ENCODE measurements around the gene GYPE.
"Not testable (repeated sequence)": the region's sequence is repeated elsewhere in the genome, so short reads cannot be mapped to it uniquely, and the experiment has no call there.

Gene GYPE

GRCh38 chr4:143858456-143858855, 46.9 kb downstream of the GYPE start:
- Mint-ChIP-seq H3K27me3 (ENCODE audit: low read depth, poor library complexity) (peaks cover 3% of the 10 kb centered on the region), H3K27ac (no peak overlapping the region), H3K4me1 (peaks cover 8% of the 10 kb centered on the region), H3K4me3 (no peak overlapping the region), H3K36me3 (ENCODE audit: low read depth) (no peaks in the 10 kb centered on the region), H3K9me3 (no peaks in the 10 kb centered on the region)
- no peak for TF ChIP-seq CTCF (IDR thresholded peaks at IDR 0.05)
- DNase-seq, result no peak

GRCh38 chr4:143857391-143858336, 47.7 kb downstream of the GYPE start:
- H3K4me1 Mint-ChIP-seq; H3K9me3 Mint-ChIP-seq; H3K27ac Mint-ChIP-seq; DNase-seq; H3K4me3 Mint-ChIP-seq; H3K36me3 Mint-ChIP-seq (ENCODE audit: low read depth); H3K27me3 Mint-ChIP-seq (ENCODE audit: low read depth, poor library complexity): not testable (repeated sequence)

- H3K4me3 Mint-ChIP-seq; DNase-seq; H3K27ac Mint-ChIP-seq; H3K36me3 Mint-ChIP-seq (ENCODE audit: low read depth); H3K27me3 Mint-ChIP-seq (ENCODE audit: low read depth, poor library complexity); H3K9me3 Mint-ChIP-seq; H3K4me1 Mint-ChIP-seq: not testable (repeated sequence)
Observed at GRCh38 chr4:143856017-143856557, 49.3 kb downstream of the GYPE start.

- H3K27ac Mint-ChIP-seq; H3K9me3 Mint-ChIP-seq; H3K36me3 Mint-ChIP-seq (ENCODE audit: low read depth); H3K27me3 Mint-ChIP-seq (ENCODE audit: low read depth, poor library complexity); DNase-seq; H3K4me1 Mint-ChIP-seq; H3K4me3 Mint-ChIP-seq: not testable (repeated sequence)
Observed at GRCh38 chr4:143854645-143855044, 50.7 kb downstream of the GYPE start.

- not testable (repeated sequence) for H3K4me1 Mint-ChIP-seq; H3K27me3 Mint-ChIP-seq (ENCODE audit: low read depth, poor library complexity); H3K27ac Mint-ChIP-seq; H3K9me3 Mint-ChIP-seq; H3K4me3 Mint-ChIP-seq; H3K36me3 Mint-ChIP-seq (ENCODE audit: low read depth); DNase-seq
Observed at GRCh38 chr4:143849296-143849695, 56.1 kb downstream of the GYPE start.

GRCh38 chr4:143843506-143843832, 61.9 kb downstream of the GYPE start:
- H3K27me3 Mint-ChIP-seq (ENCODE audit: low read depth, poor library complexity); H3K27ac Mint-ChIP-seq; H3K36me3 Mint-ChIP-seq (ENCODE audit: low read depth); H3K4me1 Mint-ChIP-seq; DNase-seq; H3K4me3 Mint-ChIP-seq; H3K9me3 Mint-ChIP-seq: not testable (repeated sequence)

GRCh38 chr4:143842624-143843505, 62.5 kb downstream of the GYPE start:
- not testable (repeated sequence) for H3K9me3 Mint-ChIP-seq; H3K27ac Mint-ChIP-seq; H3K4me3 Mint-ChIP-seq; H3K27me3 Mint-ChIP-seq (ENCODE audit: low read depth, poor library complexity); DNase-seq; H3K36me3 Mint-ChIP-seq (ENCODE audit: low read depth); H3K4me1 Mint-ChIP-seq

- not testable (repeated sequence) for H3K27ac Mint-ChIP-seq; DNase-seq; H3K9me3 Mint-ChIP-seq; H3K27me3 Mint-ChIP-seq (ENCODE audit: low read depth, poor library complexity); H3K4me1 Mint-ChIP-seq; H3K36me3 Mint-ChIP-seq (ENCODE audit: low read depth); H3K4me3 Mint-ChIP-seq
Observed at GRCh38 chr4:143839413-143839812, 65.9 kb downstream of the GYPE start.

GRCh38 chr4:143834196-143834595, 71.2 kb downstream of the GYPE start:
- H3K4me3 Mint-ChIP-seq; H3K4me1 Mint-ChIP-seq; H3K27me3 Mint-ChIP-seq (ENCODE audit: low read depth, poor library complexity); H3K36me3 Mint-ChIP-seq (ENCODE audit: low read depth); DNase-seq; H3K27ac Mint-ChIP-seq: not testable (repeated sequence)
- H3K9me3 Mint-ChIP-seq, result peaks cover 24% of the 10 kb centered on the region

GRCh38 chr4:143833676-143834075, 71.7 kb downstream of the GYPE start:
- H3K27me3 Mint-ChIP-seq (ENCODE audit: low read depth, poor library complexity); H3K4me1 Mint-ChIP-seq; H3K27ac Mint-ChIP-seq; H3K36me3 Mint-ChIP-seq (ENCODE audit: low read depth); H3K4me3 Mint-ChIP-seq; DNase-seq: not testable (repeated sequence)
- H3K9me3 Mint-ChIP-seq, result peaks cover 24% of the 10 kb centered on the region

- not testable (repeated sequence) for H3K4me1 Mint-ChIP-seq; H3K27me3 Mint-ChIP-seq (ENCODE audit: low read depth, poor library complexity); H3K36me3 Mint-ChIP-seq (ENCODE audit: low read depth); H3K4me3 Mint-ChIP-seq; DNase-seq; H3K27ac Mint-ChIP-seq
- H3K9me3 Mint-ChIP-seq, result peaks cover 24% of the 10 kb centered on the region
Observed at GRCh38 chr4:143830576-143830975, 74.8 kb downstream of the GYPE start.

GRCh38 chr4:143829239-143829620, 76.1 kb downstream of the GYPE start:
- H3K27ac Mint-ChIP-seq; H3K27me3 Mint-ChIP-seq (ENCODE audit: low read depth, poor library complexity); H3K4me3 Mint-ChIP-seq; H3K4me1 Mint-ChIP-seq; H3K36me3 Mint-ChIP-seq (ENCODE audit: low read depth); DNase-seq: not testable (repeated sequence)
- peaks cover 17% of the 10 kb centered on the region for H3K9me3 Mint-ChIP-seq
